A673 (cell line): ENCODE results near the gene UBE2D2.

Experiments used
- CTCF ChIP-seq: fragments of 300-800, 200-600 bp; sonication (generic); conservative IDR thresholded peaks from 2 replicates; pipeline ENCODE4 v1.5.1; 2017; ENCODE audit warnings: low read depth, mild to moderate bottlenecking, antibody characterized with exemption, low read length, moderate library complexity, mixed read lengths
- EZH2 ChIP-seq: fragments of 200-600 bp; sonication (generic); IDR thresholded peaks from 2 replicates; pipeline ENCODE4 v1.6.1; 2017; ENCODE audit warnings: borderline replicate concordance, low read depth, mild to moderate bottlenecking, mixed read lengths, antibody characterized with exemption, low read length; ENCODE audit not compliant: poor library complexity, severe bottlenecking

GRCh38 chr5:139642213-139642612, 81.1 kb downstream of the UBE2D2 start:
- TF ChIP-seq CTCF (no peak), EZH2 (no peak)
